Activated CD4-positive, alpha-beta T cell treated with anti-CD3 and anti-CD28 coated beads, Interleukin-2, amount 50 U/mL, for 24 hours (primary cell): ENCODE measurements around the gene AGO3.
A peak's percentile ranks its signal among the peaks of the same experiment; 100 is the strongest.
"Not testable (repeated sequence)": the region's sequence is repeated elsewhere in the genome, so short reads cannot be mapped to it uniquely, and the experiment has no call there.

Source experiments
- DNase-seq, 2 donors: peaks; one replicate each; pipeline ENCODE4 v3.0.0-alpha.2; 2020; ENCODE audit warnings: low read depth in 1 of 2, low spot score in 1 of 2

The AGO3 gene

GRCh38 chr1:35930593-35931445 lies at the start of gene AGO3:
Gene AGO3 (plus strand): TSS chr1:35931105. CDS start chr1:35931427, 322 bp downstream.
- DNase-seq, result peak; percentile 72 to 85

GRCh38 chr1:35881850-35882273 lies 49.0 kb upstream of the AGO3 start:
- DNase-seq, result no peak

- DNase-seq, result no peak
Measured at GRCh38 chr1:35882586-35882944, 48.3 kb upstream of the AGO3 start.

- peak; percentile 95 for DNase-seq
Measured at GRCh38 chr1:35882945-35883634, 47.8 kb upstream of the AGO3 start, which contains the start of gene AGO1. Gene AGO1 (plus strand): TSS chr1:35883209. CDS start chr1:35883422, 213 bp downstream.

- peak; percentile 6 to 17 for DNase-seq
Measured at GRCh38 chr1:35883635-35884101, 47.2 kb upstream of the AGO3 start.

- DNase-seq, result no peak
Measured at GRCh38 chr1:35884934-35885333, 46.0 kb upstream of the AGO3 start.

- DNase-seq, result no peak
Measured at GRCh38 chr1:35885961-35886558, 44.8 kb upstream of the AGO3 start.

GRCh38 chr1:35886577-35887431 lies 44.1 kb upstream of the AGO3 start:
- DNase-seq, result no peak

GRCh38 chr1:35887508-35887907 lies 43.4 kb upstream of the AGO3 start:
- DNase-seq, result no peak

GRCh38 chr1:35888255-35888654 lies 42.6 kb upstream of the AGO3 start:
- no peak for DNase-seq

GRCh38 chr1:35888981-35889380 lies 41.9 kb upstream of the AGO3 start:
- not testable (repeated sequence) for DNase-seq

GRCh38 chr1:35893051-35893879 lies 37.6 kb upstream of the AGO3 start:
- DNase-seq, result no peak

GRCh38 chr1:35894183-35894582 lies 36.7 kb upstream of the AGO3 start:
- DNase-seq, result no peak

- DNase-seq, result no peak
Measured at GRCh38 chr1:35894656-35895055, 36.2 kb upstream of the AGO3 start.

- no peak for DNase-seq
Measured at GRCh38 chr1:35899941-35900340, 31.0 kb upstream of the AGO3 start.

- no peak for DNase-seq
Measured at GRCh38 chr1:35901235-35901634, 29.7 kb upstream of the AGO3 start.

- no peak for DNase-seq
Measured at GRCh38 chr1:35902671-35903070, 28.2 kb upstream of the AGO3 start.

- no peak for DNase-seq
Measured at GRCh38 chr1:35914717-35915116, 16.2 kb upstream of the AGO3 start.

- DNase-seq, result no peak
Measured at GRCh38 chr1:35915693-35916092, 15.2 kb upstream of the AGO3 start.

GRCh38 chr1:35923791-35924221 lies 7.1 kb upstream of the AGO3 start:
- DNase-seq, result no peak
